ENCODE measurements around the gene LBH.

DNA sequence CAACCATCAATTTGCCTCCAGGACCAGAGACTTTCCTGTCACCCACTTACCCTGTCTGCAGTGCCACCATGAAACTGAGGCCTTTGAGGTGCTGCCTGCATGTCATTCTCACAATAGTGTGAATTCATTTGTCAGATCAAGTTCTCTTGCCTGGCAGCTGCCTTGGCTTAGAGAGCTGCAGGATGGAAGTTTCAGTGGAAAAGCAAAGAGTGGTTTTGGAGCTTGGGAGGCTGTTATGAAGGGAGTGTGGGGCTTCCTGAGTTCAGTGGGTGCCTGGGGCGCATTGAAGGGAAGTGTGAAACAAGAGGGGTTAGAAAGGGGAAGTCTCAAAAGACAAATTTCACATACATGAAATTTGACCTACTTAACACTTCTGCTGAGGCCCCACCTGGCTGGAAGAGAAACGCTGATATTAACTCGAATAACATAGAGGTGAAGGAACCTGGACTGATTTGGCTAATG lies 7.9 kb upstream of the LBH start:
- no peak for TF ChIP-seq POLR2A (IDR thresholded peaks at IDR 0.05; ENCODE audit: low read depth, low read length)
- no peak for TF ChIP-seq POLR2AphosphoS5 (IDR thresholded peaks at IDR 0.05; ENCODE audit: low read depth, low read length)
- TF ChIP-seq PAX5 (IDR thresholded peaks at IDR 0.05; ENCODE audit: insufficient read depth, low read length, severe bottlenecking), result no peak

All from GM12891 (cell line).